ENCODE data around the gene BCL2L1. TPM values are rescaled to one million over a fixed set of nuclear protein-coding genes. Genes with fewer than 3 reads are reported as not detected.

BCL2L1 gene
- total and polyA plus RNA-seq, 10 of the 15 experiments (the other 5 are each of a cell fraction or from before 2014, with no cell fraction given): 0.63 to 67.7 (median 43.6) TPM

DNA sequence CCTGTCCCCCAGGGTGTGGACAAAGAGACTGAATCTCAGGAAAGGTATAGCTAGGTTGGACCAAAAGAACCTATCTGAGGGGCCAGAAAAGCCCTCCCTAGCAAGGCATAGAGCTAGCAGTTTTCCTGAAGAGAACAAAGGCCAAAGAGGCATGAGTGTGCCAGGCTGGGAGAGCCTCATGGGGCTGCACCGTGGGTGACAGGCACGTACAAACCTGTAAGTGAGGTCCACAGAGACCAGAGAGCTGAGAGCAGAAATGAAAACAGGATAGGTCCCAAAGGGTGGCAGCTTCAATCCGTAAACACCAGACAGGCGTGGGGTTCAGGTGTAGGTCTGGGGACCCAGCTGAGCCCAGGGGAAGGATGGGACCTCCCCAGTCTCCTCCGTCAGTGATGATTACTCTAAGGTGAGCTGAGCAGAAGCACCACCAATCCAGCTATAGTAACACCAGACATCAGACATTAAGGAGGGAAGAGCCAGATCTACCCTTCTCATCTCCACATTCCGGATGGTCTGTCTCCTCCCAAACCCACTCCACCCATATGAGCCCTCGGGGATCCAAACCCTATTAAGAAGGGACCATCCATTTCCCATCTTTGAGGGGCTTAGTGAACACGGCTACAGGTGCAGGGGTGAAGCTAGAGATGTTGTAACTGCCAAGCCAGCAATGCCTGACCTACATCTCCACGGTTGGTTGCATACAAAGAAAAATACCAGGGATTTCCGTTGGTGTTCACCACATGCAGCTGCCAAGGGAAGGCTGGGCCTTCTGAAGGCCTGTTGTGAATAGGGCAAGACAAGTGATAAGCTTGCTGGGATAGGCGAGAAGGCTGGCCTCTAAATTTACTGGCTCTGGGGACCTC is 38.3 kb downstream of the BCL2L1 start (continued):
- TF ChIP-seq, protein P1, sequence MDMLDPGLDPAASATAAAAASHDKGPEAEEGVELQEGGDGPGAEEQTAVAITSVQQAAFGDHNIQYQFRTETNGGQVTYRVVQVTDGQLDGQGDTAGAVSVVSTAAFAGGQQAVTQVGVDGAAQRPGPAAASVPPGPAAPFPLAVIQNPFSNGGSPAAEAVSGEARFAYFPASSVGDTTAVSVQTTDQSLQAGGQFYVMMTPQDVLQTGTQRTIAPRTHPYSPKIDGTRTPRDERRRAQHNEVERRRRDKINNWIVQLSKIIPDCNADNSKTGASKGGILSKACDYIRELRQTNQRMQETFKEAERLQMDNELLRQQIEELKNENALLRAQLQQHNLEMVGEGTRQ (IDR thresholded peaks at IDR 0.05; ENCODE audit: borderline replicate concordance, low read depth, low read length): no peak

DNA sequence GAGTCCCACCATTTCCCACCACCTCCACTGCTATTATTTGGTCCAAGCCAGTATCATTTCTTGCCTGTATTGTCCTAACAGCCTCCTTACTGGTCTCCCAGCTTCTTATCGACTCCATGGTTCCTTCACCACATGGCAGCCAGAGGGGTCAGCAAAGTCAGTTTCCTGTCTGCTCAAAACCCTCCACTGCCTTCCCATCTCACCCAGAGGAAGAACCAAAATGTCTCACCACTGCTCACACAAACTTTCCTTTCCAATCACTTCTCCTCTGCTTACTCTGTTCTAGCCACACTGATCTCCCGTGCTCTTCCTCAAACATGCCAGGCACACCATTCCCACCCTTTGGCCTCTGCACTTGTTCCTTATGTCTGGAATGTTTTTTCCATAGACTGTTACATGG is 39.7 kb downstream of the BCL2L1 start:
- DNase-seq (ENCODE audit: low read depth, low spot score): no peak
- ChIA-PET SMC1A (ENCODE audit: uncharacterized antibody, unreplicated experiment) (interaction anchor here (0.7 to 5.9 kb wide), 4 partner anchors 8 to 37 kb away, joined by 3 to 146 read pairs (median 28); partner anchors contain the start of gene BCL2L1), RAD21 (ENCODE audit: unreplicated experiment) (interaction anchor here (1.4 to 1.9 kb wide), 3 partner anchors 21 to 41 kb away, joined by 4 to 5 read pairs (median 4); no protein-coding TSS in a partner anchor), CTCF (interaction anchor here (1.0 to 7.8 kb wide), 3 partner anchors 9 to 38 kb away, joined by 3 to 141 read pairs (median 52); partner anchors contain the start of gene BCL2L1), POLR2A (interaction anchor here (1.6 kb wide), 3 partner anchors 11 to 40 kb away, joined by 6 read pairs; partner anchors contain the start of gene BCL2L1)
- FAIRE-seq: no peak
- TF ChIP-seq KAT2A (conservative IDR thresholded peaks at IDR 0.05; ENCODE audit: control insufficient read depth, low read depth, low read length) (no peak), ZNF217 (IDR thresholded peaks at IDR 0.05) (no peak), ZNF207 (IDR thresholded peaks at IDR 0.05; ENCODE audit: borderline replicate concordance) (no peak), ESRRA (IDR thresholded peaks at IDR 0.05; ENCODE audit: low read length) (no peak), TCF7 (IDR thresholded peaks at IDR 0.05; ENCODE audit: borderline replicate concordance) (no peak), CBX5 (IDR thresholded peaks at IDR 0.05; ENCODE audit: low read depth) (no peak), KLF5 (IDR thresholded peaks at IDR 0.05; ENCODE audit: partially characterized antibody) (no peak), JUND (IDR thresholded peaks at IDR 0.05; ENCODE audit: low read depth, low read length) (no peak), WRNIP1 (IDR thresholded peaks at IDR 0.05; ENCODE audit: borderline replicate concordance, low read depth, low read length) (no peak), CHD2 (IDR thresholded peaks at IDR 0.05; ENCODE audit: borderline replicate concordance, low read depth, low read length) (no peak), NBN (IDR thresholded peaks at IDR 0.05) (no peak), TCF3 (IDR thresholded peaks at IDR 0.05; ENCODE audit: borderline replicate concordance, insufficient read depth, low read depth, low read length) (no peak)
- TF ChIP-seq, protein P2, sequence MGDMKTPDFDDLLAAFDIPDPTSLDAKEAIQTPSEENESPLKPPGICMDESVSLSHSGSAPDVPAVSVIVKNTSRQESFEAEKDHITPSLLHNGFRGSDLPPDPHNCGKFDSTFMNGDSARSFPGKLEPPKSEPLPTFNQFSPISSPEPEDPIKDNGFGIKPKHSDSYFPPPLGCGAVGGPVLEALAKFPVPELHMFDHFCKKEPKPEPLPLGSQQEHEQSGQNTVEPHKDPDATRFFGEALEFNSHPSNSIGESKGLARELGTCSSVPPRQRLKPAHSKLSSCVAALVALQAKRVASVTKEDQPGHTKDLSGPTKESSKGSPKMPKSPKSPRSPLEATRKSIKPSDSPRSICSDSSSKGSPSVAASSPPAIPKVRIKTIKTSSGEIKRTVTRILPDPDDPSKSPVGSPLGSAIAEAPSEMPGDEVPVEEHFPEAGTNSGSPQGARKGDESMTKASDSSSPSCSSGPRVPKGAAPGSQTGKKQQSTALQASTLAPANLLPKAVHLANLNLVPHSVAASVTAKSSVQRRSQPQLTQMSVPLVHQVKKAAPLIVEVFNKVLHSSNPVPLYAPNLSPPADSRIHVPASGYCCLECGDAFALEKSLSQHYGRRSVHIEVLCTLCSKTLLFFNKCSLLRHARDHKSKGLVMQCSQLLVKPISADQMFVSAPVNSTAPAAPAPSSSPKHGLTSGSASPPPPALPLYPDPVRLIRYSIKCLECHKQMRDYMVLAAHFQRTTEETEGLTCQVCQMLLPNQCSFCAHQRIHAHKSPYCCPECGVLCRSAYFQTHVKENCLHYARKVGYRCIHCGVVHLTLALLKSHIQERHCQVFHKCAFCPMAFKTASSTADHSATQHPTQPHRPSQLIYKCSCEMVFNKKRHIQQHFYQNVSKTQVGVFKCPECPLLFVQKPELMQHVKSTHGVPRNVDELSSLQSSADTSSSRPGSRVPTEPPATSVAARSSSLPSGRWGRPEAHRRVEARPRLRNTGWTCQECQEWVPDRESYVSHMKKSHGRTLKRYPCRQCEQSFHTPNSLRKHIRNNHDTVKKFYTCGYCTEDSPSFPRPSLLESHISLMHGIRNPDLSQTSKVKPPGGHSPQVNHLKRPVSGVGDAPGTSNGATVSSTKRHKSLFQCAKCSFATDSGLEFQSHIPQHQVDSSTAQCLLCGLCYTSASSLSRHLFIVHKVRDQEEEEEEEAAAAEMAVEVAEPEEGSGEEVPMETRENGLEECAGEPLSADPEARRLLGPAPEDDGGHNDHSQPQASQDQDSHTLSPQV (IDR thresholded peaks at IDR 0.05): no peak
- no peak overlapping the region for H3K27ac ChIP-seq (ENCODE audit: control insufficient read depth, insufficient read depth)
- no peaks in the 10 kb centered on the region for H3K9me3 ChIP-seq (replicated peaks; ENCODE audit: control insufficient read depth, insufficient read depth, low read length)
- in situ Hi-C loops (cut with MboI): no loop called here
- H3K79me2 ChIP-seq (ENCODE audit: control insufficient read depth, insufficient read depth, low read length): peaks cover 30% of the 10 kb centered on the region
- no peak overlapping the region for H2AFZ ChIP-seq (ENCODE audit: control insufficient read depth, low read depth, low read length)
- intact Hi-C loops (cut with micrococcal nuclease; ENCODE audit: unreplicated experiment): no loop called here
- peaks cover 5 to 21% of the 10 kb centered on the region in 2 experiments for H3K36me3 ChIP-seq (ENCODE audit: control insufficient read depth in 2 of 2, insufficient read depth in 2 of 2, low read length in 1 of 2)
- H4K20me1 ChIP-seq (ENCODE audit: control insufficient read depth, insufficient read depth): no peaks in the 10 kb centered on the region
- H3K27me3 ChIP-seq (replicated peaks in 1 of 2; ENCODE audit: control insufficient read depth in 2 of 2, insufficient read depth in 2 of 2, low read length in 1 of 2): no peaks in the 10 kb centered on the region
- no peak overlapping the region for H3K9ac ChIP-seq (ENCODE audit: control insufficient read depth, insufficient read depth, low read length)
- no peak overlapping the region for H3K4me2 ChIP-seq (ENCODE audit: control insufficient read depth, insufficient read depth)
- 97% methylated on average over 2 of the region's 2 CpGs for WGBS (ENCODE audit: insufficient coverage, insufficient replicate concordance, low lambda C conversion rate, missing lambda C conversion rate)
- ATAC-seq: no peak
- BruUV-seq (replicated peaks): no TSS peak
- H3K4me3 ChIP-seq: no peak overlapping the region
- H3K4me1 ChIP-seq (ENCODE audit: control insufficient read depth, insufficient read depth, low read length): peaks cover 32% of the 10 kb centered on the region
